GM08714 (cell line): ENCODE results near the gene GRM7.

Source experiments
- H3K4me3 ChIP-seq: fragments of 200-500 bp; sonication (Bioruptor generic); 2 replicates; pipeline ENCODE4 v1.5.1; 2014; ENCODE audit warnings: mild to moderate bottlenecking, low read length, inconsistent platforms
- ZNF274 ChIP-seq: IDR thresholded peaks from 2 replicates; pipeline ENCODE4 v1.6.1; 2012; ENCODE audit warnings: mild to moderate bottlenecking, low read depth, low read length

Gene GRM7

DNA sequence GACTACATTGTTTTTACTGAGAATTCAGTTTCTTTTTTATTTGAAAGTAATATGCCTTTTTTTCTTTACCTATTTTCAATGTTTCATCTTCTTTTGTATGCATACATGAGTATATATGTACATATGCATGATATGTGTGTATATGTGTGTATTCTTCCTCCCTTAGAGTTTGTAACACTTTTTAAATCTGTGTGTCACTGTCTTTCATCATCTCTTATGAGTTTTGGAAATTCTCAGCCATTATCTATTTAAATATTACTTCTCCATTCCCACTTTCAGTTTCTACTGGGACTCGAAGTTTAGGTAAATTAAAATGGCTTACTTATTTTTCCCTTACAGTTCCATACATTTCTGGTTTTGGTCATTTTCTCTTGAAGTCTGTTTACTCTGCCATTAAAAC, 754.1 kb downstream of the GRM7 start:
- no peak for TF ChIP-seq ZNF274
- H3K4me3 ChIP-seq = no peak overlapping the region

GRCh38 chr3:7618606-7619005, 757.7 kb downstream of the GRM7 start:
- H3K4me3 ChIP-seq = no peak overlapping the region
- no peak for TF ChIP-seq ZNF274

GRCh38 chr3:7620401-7620800, 759.5 kb downstream of the GRM7 start:
- no peak for TF ChIP-seq ZNF274

GRCh38 chr3:7621046-7621630, 760.2 kb downstream of the GRM7 start:
- no peak overlapping the region for H3K4me3 ChIP-seq
- no peak for TF ChIP-seq ZNF274

More at GRCh38 chr3:7620401-7620800, 759.5 kb downstream of the GRM7 start:
- no peak overlapping the region for H3K4me3 ChIP-seq

- no peak for TF ChIP-seq ZNF274
These were observed 760.7 kb downstream of the GRM7 start for GRCh38 chr3:7621651-7622050.

DNA sequence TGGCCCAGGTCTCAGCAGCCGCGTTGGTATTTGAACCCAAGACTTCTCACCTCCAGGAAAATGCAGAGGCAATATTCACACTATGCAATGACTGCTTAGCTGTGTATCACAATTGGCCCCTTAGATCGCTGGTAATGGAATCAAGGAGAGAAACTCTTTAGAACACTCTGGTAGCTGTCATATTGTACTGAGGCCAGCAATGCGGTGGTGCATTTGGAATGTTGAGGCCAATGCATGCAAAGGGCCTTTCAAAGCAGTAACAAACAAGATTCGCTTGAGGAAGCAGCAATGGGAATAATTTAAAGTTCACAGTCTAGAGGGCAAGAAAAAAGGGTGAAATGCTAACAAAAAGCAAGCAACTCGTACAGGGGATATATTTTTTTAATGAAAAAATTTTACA, 764.1 kb downstream of the GRM7 start:
- no peak for TF ChIP-seq ZNF274
- H3K4me3 ChIP-seq = no peak overlapping the region

More at GRCh38 chr3:7621651-7622050, 760.7 kb downstream of the GRM7 start:
- no peak overlapping the region for H3K4me3 ChIP-seq

- no peak for TF ChIP-seq ZNF274
- no peak overlapping the region for H3K4me3 ChIP-seq
These were observed 769.5 kb downstream of the GRM7 start for GRCh38 chr3:7630351-7630911.

GRCh38 chr3:7630925-7631324, 770.0 kb downstream of the GRM7 start:
- no peak overlapping the region for H3K4me3 ChIP-seq
- TF ChIP-seq ZNF274 = no peak

DNA sequence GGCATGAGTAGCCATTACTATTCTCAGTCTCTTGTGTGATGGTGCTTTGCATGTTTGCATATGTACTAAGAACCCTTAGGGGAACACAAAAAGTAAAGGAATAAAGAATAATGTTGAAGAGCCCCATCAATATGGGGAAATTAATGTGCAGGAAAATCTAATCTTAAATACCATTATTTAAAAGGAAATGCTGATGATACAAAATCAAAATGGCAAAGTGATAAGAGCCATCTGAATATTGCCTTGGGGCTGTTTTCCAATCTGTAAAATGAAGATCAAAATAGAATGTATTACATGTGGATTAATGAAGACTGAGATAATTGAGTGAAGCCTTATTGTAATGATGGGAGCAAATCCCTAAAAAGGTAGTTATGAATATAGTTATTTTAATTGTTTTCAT, 771.4 kb downstream of the GRM7 start:
- no peak for TF ChIP-seq ZNF274
- H3K4me3 ChIP-seq = no peak overlapping the region

DNA sequence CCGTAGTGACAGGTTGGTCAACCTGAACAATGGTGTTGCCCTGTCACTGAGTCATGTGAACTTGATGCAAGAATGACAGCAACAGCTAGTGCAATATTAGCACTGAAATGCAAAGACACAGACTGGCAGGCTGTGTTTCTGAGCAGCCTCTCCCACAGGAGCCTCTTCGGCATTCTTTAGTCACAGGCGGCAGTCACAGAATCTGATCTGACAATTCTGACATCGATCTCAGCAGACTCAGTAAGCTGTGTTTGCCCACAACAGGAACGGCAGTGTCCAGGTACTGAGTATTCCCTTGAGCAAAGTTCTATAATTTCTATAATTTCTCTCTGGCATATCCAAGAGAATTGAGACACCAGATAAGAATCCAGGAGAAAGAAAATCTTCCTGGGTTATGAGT, 776.8 kb downstream of the GRM7 start:
- no peak overlapping the region for H3K4me3 ChIP-seq
- TF ChIP-seq ZNF274 = no peak

GRCh38 chr3:7638103-7638502, 777.2 kb downstream of the GRM7 start:
- no peak for TF ChIP-seq ZNF274
- no peak overlapping the region for H3K4me3 ChIP-seq

- H3K4me3 ChIP-seq = no peak overlapping the region
- TF ChIP-seq ZNF274 = no peak
These were observed 779.9 kb downstream of the GRM7 start for GRCh38 chr3:7640787-7641186.

DNA sequence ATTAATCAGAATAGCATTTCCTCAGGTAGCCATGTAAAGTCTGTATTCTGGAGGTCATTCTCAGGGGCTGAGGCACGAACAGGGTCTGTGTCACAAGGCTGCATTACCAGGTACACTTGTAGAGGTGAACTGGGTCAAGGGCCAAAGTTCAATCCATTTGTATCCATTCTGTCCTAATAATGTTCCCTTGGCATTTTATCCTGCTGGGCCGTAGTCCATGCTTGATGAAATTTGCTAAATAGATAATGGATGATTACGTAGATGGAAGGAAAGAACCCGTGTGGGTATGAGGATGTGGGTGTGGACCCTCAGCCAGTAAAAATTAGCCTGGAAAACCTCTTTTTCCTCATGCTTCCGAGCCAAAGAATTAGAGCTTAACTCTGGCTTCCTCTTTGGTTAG, 785.9 kb downstream of the GRM7 start:
- H3K4me3 ChIP-seq = no peak overlapping the region
- no peak for TF ChIP-seq ZNF274

DNA sequence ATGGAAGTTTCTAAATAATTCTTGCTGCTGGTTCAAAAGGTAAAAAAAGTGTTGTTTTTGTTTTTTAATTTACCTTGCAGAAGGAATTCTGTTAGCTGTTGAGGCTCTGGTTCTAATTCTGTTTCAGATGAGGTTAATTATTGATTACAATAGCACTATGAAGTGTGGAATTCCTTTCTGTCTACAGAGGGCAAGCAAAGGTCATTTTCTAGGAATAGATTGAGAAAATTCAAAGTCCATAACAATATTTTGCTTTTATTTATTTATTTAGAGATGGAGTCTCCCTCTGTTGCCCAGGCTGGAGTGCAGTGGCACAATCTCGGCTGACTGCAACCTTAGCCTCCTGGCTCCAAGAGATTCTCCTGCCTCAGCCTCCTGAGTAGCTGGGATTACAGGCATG, 789.6 kb downstream of the GRM7 start:
- no peak overlapping the region for H3K4me3 ChIP-seq
- no peak for TF ChIP-seq ZNF274

GRCh38 chr3:7651274-7651673, 790.4 kb downstream of the GRM7 start:
- no peak overlapping the region for H3K4me3 ChIP-seq
- no peak for TF ChIP-seq ZNF274

- no peak overlapping the region for H3K4me3 ChIP-seq
- TF ChIP-seq ZNF274 = no peak
These were observed 796.5 kb downstream of the GRM7 start for GRCh38 chr3:7657214-7658112.
